Activated naive CD8-positive, alpha-beta T cell treated with anti-CD3 and anti-CD28 coated beads, Interleukin-2, amount 50 U/mL, for 24 hours (primary cell): ENCODE results near the gene CSTF3.
"Not testable (repeated sequence)": the region's sequence is repeated elsewhere in the genome, so short reads cannot be mapped to it uniquely, and the experiment has no call there.

Experiments
- ATAC-seq: fragments of 150-1000 bp; cut with Tn5 transposase; one replicate; pipeline ENCODE4 v1.10.0; 2021
- DNase-seq: peaks from one replicate; pipeline ENCODE4 v3.0.0; 2021
- H3K27ac Mint-ChIP-seq: one replicate; pipeline ENCODE4 v1.8.0; 2021; ENCODE audit warnings: mild to moderate bottlenecking, mixed read lengths
- H3K27me3 Mint-ChIP-seq: one replicate; pipeline ENCODE4 v1.8.0; 2021; ENCODE audit warnings: mixed read lengths
- H3K36me3 Mint-ChIP-seq: one replicate; pipeline ENCODE4 v1.8.0; 2021; ENCODE audit warnings: low read depth, mixed read lengths
- H3K4me1 Mint-ChIP-seq: one replicate; pipeline ENCODE4 v1.8.0; 2021; ENCODE audit warnings: mixed read lengths
- H3K4me3 Mint-ChIP-seq: one replicate; pipeline ENCODE4 v1.8.0; 2021; ENCODE audit warnings: mild to moderate bottlenecking, moderate library complexity, mixed read lengths
- H3K9me3 Mint-ChIP-seq: one replicate; pipeline ENCODE4 v1.8.0; 2021; ENCODE audit warnings: mixed read lengths

Gene CSTF3

GRCh38 chr11:33135768-33136443, 25.4 kb downstream of the CSTF3 start:
- ATAC-seq = no peak
- no peaks in the 10 kb centered on the region for H3K27me3 Mint-ChIP-seq
- no peaks in the 10 kb centered on the region for H3K4me1 Mint-ChIP-seq
- no peak overlapping the region for H3K27ac Mint-ChIP-seq
- H3K9me3 Mint-ChIP-seq = no peaks in the 10 kb centered on the region
- no peak for DNase-seq
- H3K4me3 Mint-ChIP-seq = no peak overlapping the region
- peaks cover 16% of the 10 kb centered on the region for H3K36me3 Mint-ChIP-seq

GRCh38 chr11:33135216-33135615, 26.1 kb downstream of the CSTF3 start:
- Mint-ChIP-seq H3K36me3 (peaks cover 13% of the 10 kb centered on the region), H3K27ac (no peak overlapping the region), H3K4me3 (no peak overlapping the region), H3K27me3 (no peaks in the 10 kb centered on the region), H3K9me3 (no peaks in the 10 kb centered on the region), H3K4me1 (no peaks in the 10 kb centered on the region)
- ATAC-seq (no peak), DNase-seq (no peak)

GRCh38 chr11:33134276-33134675, 27.0 kb downstream of the CSTF3 start:
- H3K9me3 Mint-ChIP-seq = no peaks in the 10 kb centered on the region
- peaks cover 8% of the 10 kb centered on the region for H3K36me3 Mint-ChIP-seq
- no peak overlapping the region for H3K4me3 Mint-ChIP-seq
- no peak for DNase-seq
- no peaks in the 10 kb centered on the region for H3K4me1 Mint-ChIP-seq
- no peaks in the 10 kb centered on the region for H3K27me3 Mint-ChIP-seq
- H3K27ac Mint-ChIP-seq = no peak overlapping the region
- no peak for ATAC-seq

GRCh38 chr11:33133761-33134160, 27.5 kb downstream of the CSTF3 start:
- H3K4me1 Mint-ChIP-seq = peaks cover 2% of the 10 kb centered on the region
- ATAC-seq (no peak), DNase-seq (no peak)
- H3K27ac Mint-ChIP-seq = no peak overlapping the region
- no peaks in the 10 kb centered on the region for H3K9me3 Mint-ChIP-seq
- H3K4me3 Mint-ChIP-seq = no peak overlapping the region
- no peaks in the 10 kb centered on the region for H3K27me3 Mint-ChIP-seq
- H3K36me3 Mint-ChIP-seq = peaks cover 10% of the 10 kb centered on the region

- Mint-ChIP-seq H3K27me3 (no peaks in the 10 kb centered on the region), H3K4me3 (no peak overlapping the region), H3K9me3 (no peaks in the 10 kb centered on the region), H3K4me1 (peaks cover 14% of the 10 kb centered on the region), H3K27ac (no peak overlapping the region), H3K36me3 (peaks cover 14% of the 10 kb centered on the region)
- ATAC-seq (no peak), DNase-seq (no peak)
Measured at GRCh38 chr11:33132510-33132909, 28.8 kb downstream of the CSTF3 start.

- no peaks in the 10 kb centered on the region for H3K27me3 Mint-ChIP-seq
- no peaks in the 10 kb centered on the region for H3K9me3 Mint-ChIP-seq
- ATAC-seq (no peak), DNase-seq (no peak)
- H3K27ac Mint-ChIP-seq = no peak overlapping the region
- peaks cover 19% of the 10 kb centered on the region for H3K4me1 Mint-ChIP-seq
- H3K4me3 Mint-ChIP-seq = no peak overlapping the region
- peaks cover 27% of the 10 kb centered on the region for H3K36me3 Mint-ChIP-seq
Measured at GRCh38 chr11:33128739-33129138, 32.5 kb downstream of the CSTF3 start.

GRCh38 chr11:33125611-33126010, 35.7 kb downstream of the CSTF3 start:
- Mint-ChIP-seq H3K4me1 (peaks cover 19% of the 10 kb centered on the region), H3K27me3 (no peaks in the 10 kb centered on the region), H3K9me3 (no peaks in the 10 kb centered on the region), H3K36me3 (peaks cover 25% of the 10 kb centered on the region), H3K27ac (peak overlapping the region; percentile 31), H3K4me3 (no peak overlapping the region)
- DNase-seq (no peak), ATAC-seq (no peak)

- ATAC-seq (no peak), DNase-seq (no peak)
- Mint-ChIP-seq H3K27ac (no peak overlapping the region), H3K9me3 (no peaks in the 10 kb centered on the region), H3K27me3 (no peaks in the 10 kb centered on the region), H3K4me3 (no peak overlapping the region), H3K36me3 (peaks cover 25% of the 10 kb centered on the region), H3K4me1 (peaks cover 19% of the 10 kb centered on the region)
Measured at GRCh38 chr11:33125025-33125424, 36.3 kb downstream of the CSTF3 start.

- ATAC-seq, H3K9me3 Mint-ChIP-seq, H3K4me3 Mint-ChIP-seq, H3K27ac Mint-ChIP-seq, DNase-seq, H3K4me1 Mint-ChIP-seq, H3K27me3 Mint-ChIP-seq: not testable (repeated sequence)
- peaks cover 19% of the 10 kb centered on the region for H3K36me3 Mint-ChIP-seq
Measured at GRCh38 chr11:33122696-33123095, 38.6 kb downstream of the CSTF3 start.

- Mint-ChIP-seq H3K36me3 (peaks cover 3% of the 10 kb centered on the region), H3K9me3 (no peaks in the 10 kb centered on the region), H3K4me3 (no peak overlapping the region), H3K27me3 (no peaks in the 10 kb centered on the region), H3K27ac (no peak overlapping the region), H3K4me1 (no peaks in the 10 kb centered on the region)
- DNase-seq (no peak), ATAC-seq (no peak)
Measured at GRCh38 chr11:33116535-33116934, 44.7 kb downstream of the CSTF3 start.

- Mint-ChIP-seq H3K9me3 (no peaks in the 10 kb centered on the region), H3K4me1 (no peaks in the 10 kb centered on the region), H3K4me3 (no peak overlapping the region), H3K27me3 (no peaks in the 10 kb centered on the region), H3K27ac (no peak overlapping the region), H3K36me3 (peaks cover 12% of the 10 kb centered on the region)
- ATAC-seq (no peak), DNase-seq (no peak)
Measured at GRCh38 chr11:33110083-33110482, 51.2 kb downstream of the CSTF3 start.

GRCh38 chr11:33109294-33109895, 51.9 kb downstream of the CSTF3 start:
- H3K27me3 Mint-ChIP-seq = no peaks in the 10 kb centered on the region
- no peak overlapping the region for H3K4me3 Mint-ChIP-seq
- H3K27ac Mint-ChIP-seq = no peak overlapping the region
- ATAC-seq (no peak), DNase-seq (no peak)
- H3K4me1 Mint-ChIP-seq = no peaks in the 10 kb centered on the region
- H3K36me3 Mint-ChIP-seq = peaks cover 12% of the 10 kb centered on the region
- H3K9me3 Mint-ChIP-seq = no peaks in the 10 kb centered on the region

- DNase-seq (no peak), ATAC-seq (no peak)
- Mint-ChIP-seq H3K36me3 (peaks cover 27% of the 10 kb centered on the region), H3K4me1 (no peaks in the 10 kb centered on the region), H3K4me3 (no peak overlapping the region), H3K9me3 (no peaks in the 10 kb centered on the region), H3K27ac (no peak overlapping the region), H3K27me3 (no peaks in the 10 kb centered on the region)
Measured at GRCh38 chr11:33103836-33104235, 57.4 kb downstream of the CSTF3 start.

GRCh38 chr11:33094157-33094556, 67.1 kb downstream of the CSTF3 start:
- H3K9me3 Mint-ChIP-seq = no peaks in the 10 kb centered on the region
- H3K27ac Mint-ChIP-seq = no peak overlapping the region
- peaks cover 29% of the 10 kb centered on the region for H3K36me3 Mint-ChIP-seq
- ATAC-seq (no peak), DNase-seq (no peak)
- H3K4me1 Mint-ChIP-seq = no peaks in the 10 kb centered on the region
- no peak overlapping the region for H3K4me3 Mint-ChIP-seq
- no peaks in the 10 kb centered on the region for H3K27me3 Mint-ChIP-seq

- Mint-ChIP-seq H3K27ac (no peak overlapping the region), H3K27me3 (no peaks in the 10 kb centered on the region), H3K4me3 (no peak overlapping the region), H3K4me1 (no peaks in the 10 kb centered on the region), H3K9me3 (no peaks in the 10 kb centered on the region), H3K36me3 (peaks cover 21% of the 10 kb centered on the region)
- no peak for DNase-seq
- ATAC-seq = no peak
Measured at GRCh38 chr11:33089776-33090175, 71.5 kb downstream of the CSTF3 start.
